Activated CD8-positive, alpha-beta memory T cell treated with anti-CD3 and anti-CD28 coated beads, Interleukin-2, amount 50 U/mL, for 48 hours (primary cell): ENCODE measurements around the gene FRMD4A.
"Not testable (repeated sequence)": the region's sequence is repeated elsewhere in the genome, so short reads cannot be mapped to it uniquely, and the experiment has no call there.

Experiments
- DNase-seq: peaks from one replicate; pipeline ENCODE4 v3.0.0-alpha.2; 2020

The FRMD4A gene

DNA sequence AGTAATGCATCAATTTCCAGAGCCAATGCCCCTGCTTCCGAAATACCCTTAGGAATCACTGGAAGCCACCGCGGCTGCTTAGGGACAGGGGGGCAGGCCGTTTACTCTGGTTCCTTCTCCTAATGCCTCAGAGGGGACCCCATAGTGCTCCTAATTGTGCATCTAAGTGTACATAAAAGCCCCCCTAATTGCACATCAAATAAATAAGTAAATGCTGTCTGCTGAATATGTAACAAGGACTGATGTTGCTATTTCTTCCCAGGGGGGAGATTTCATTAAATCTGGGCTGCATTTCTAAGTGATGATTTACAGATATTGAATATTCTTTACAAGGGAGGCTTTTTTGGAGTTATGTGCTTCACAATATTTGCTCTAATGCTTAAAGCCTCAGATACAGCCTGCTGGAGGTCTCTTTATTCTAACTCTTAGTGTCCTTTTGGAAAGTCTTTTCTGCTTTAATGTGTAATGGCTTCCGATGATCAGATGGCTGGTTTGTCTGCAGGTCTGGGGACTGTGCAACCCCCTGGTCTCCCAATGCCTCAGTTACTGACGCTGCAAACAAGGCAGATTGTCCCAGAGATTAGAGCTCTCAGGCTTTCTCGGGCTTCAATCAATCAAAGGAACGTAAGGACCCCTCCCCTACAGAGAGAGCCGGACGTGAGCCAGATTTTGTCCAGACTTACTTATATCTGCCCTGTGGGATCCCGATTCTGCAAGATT is 601.0 kb downstream of the FRMD4A start:
- DNase-seq = no peak

DNA sequence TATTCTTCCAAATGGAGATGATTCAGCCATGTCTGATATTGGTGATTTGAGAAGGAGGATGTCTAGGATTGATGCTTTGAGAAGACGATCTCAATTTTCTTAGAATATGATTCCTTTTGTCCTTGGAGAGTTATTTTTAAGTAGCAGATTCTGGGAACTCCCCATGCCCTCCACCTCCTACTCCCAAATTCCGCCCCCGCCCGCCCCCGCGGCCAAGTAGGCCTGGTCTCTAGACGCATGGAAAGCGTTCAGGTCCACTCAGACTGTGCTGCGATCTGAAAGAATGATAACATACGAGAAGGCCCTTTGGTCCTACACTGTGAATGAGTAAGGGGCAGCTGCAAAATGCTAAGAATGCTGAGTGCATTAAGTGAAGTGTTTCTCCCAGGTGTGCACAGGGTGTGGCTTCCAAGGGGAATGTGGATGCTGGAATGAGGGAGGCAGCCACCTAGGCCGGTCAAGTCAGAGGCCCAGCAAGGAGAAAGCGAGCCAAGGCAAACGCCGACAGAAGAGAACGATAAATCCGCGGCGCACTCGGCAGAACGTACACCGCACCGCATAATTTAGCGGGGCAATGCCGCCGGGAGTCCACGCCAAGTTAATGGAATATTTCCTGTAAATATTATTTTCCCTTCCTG is 601.7 kb downstream of the FRMD4A start:
- no peak for DNase-seq

DNA sequence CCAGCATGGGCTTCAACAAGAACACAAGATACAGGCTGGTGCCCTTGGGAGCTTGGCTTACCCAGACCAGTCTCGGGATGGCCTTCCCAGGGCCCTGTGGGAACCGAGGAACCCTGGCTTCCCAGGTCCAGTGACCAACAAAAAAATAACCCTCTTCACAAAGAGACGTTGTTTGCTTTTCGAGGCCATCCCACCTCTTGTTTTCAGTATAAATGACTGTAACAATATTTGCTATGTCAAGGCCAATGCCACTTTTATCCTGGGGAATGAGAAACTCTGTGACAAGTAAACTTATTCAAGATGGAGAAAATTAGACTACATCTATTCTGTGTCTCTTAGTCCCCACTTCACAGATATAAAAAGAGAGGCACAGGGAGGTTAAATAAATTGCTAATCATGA is 605.1 kb downstream of the FRMD4A start:
- no peak for DNase-seq

DNA sequence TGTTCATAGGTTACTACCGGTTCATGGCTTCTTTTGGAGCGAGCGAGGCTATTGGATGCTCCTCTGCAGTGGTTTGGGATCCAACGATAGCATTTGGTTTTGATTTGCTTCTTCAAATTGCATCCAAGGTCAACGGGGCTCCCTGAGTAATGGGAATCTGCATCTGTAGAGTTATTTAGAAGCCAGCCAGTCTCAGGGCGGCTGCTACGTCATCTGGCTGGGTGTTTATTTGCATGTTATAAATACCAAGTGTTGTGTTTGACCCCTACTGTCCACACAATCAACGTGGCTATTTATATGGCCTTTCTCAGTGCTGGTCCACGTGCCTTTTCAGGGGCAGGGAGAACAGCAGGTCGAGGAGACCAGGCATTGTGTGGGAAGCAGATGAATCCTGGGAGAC is 606.2 kb downstream of the FRMD4A start:
- no peak for DNase-seq

DNA sequence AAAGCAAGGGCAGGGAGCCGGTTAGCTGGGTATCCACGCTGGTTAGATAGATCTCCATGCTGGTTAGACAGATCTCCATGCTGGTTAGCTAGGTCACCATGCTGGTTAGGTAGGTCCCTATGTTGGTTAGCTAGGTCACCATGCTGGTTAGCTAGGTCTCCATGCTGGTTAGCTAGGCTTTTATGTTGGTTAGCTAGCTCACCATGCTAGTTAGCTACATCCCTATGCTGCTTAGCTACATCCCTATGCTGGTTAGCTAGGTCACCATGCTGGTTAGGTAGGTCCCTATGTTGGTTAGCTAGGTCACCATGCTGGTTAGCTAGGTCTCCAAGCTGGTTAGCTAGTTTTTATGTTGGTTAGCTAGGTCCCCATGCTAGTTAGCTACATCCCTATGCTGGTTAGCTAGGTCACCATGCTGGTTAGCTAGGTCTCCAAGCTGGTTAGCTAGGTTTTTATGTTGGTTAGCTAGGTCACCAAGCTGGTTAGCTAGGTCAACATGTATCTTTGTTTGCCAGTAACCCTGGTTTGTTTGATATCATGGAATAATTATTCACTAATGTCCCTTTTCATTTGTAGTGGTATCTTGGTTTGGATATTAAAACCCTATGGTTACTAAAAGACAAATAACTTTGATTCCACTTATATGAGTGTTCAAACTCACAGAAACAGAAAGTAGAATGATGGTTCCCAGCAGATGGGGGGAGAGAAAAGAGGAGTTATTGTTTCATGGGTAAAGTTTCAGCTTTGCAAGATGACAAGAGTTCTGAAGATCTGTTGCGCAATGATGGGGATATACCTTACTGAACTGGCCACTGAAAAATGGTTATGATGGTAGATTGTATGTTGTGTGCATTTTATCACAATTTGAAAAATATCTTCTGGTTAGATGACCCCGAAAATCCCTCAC is 607.7 kb downstream of the FRMD4A start:
- DNase-seq = no peak

DNA sequence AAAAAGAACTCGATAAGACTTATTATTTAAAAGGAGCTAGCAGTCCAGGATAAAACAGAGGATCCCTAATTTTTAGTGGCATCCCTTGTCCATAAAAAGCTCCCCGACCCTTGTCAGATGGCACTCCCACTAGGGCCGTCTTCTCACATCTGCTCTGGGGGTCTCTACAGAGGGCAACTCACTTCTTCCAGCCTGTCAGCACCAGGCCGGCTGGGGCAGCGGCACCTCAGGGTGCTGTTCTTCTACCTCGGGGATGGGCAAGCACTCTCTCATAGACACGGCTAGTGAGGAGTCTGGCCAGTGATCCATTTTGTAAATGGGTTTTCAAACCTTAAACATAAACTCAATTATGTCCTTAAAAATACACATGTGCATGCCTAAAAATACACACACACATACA is 609.2 kb downstream of the FRMD4A start:
- DNase-seq = no peak

DNA sequence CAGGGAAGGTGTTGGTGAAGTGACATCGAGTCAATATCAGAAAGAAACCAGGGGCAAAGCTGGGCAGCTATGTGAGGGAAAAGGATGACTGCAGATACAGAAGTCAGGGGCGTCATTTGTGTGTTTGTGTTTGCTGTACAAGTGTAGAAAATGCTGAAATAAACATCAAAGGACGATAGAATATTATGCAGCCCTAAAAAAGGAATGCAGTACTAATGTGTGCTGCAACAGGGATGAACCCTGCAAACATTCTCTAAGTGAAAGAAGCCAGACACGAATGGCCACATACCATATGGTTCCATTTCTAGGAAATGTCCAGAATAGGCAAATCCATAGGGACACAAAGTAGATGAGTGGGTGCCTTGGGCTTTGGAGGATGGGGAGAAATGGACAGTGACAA is 610.0 kb downstream of the FRMD4A start:
- no peak for DNase-seq

DNA sequence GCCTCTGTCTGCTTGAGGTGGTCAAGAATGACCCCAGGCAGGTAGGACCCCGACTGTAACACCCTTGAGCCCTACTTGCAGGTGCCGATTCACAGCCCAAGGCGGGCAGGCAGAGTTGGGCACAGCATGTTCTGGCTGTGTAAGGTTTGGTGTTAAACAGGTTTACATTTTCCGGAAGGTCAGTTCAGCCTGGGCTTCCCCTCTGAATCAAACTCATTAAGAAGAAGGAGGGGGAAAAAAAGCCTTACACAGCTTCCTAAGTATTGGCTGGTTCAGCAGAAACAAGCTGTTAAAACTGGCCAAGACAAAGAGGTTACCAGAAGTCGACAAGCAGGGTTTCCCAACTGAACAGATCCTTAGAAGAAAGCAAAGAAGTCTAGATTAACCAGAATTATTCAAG is 611.3 kb downstream of the FRMD4A start:
- DNase-seq = no peak

DNA sequence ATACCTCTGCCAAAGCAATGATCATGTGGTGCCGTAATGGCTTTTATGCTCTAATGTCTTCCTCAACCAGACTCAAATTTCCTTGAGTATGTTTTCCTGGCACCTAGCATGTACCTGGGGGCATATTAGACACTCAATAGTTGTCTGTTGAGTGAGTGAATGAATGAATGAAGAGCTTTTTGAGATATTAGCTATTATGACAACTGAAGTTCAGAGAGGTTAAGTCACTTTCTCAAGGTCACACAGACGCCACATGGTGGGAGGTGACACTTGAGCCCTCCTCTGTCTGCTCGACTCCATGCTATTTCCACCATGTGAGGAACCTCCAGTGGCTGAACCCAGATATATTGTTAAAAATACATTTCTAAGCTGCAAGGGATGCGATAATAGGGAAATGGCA is 611.9 kb downstream of the FRMD4A start:
- DNase-seq = no peak

DNA sequence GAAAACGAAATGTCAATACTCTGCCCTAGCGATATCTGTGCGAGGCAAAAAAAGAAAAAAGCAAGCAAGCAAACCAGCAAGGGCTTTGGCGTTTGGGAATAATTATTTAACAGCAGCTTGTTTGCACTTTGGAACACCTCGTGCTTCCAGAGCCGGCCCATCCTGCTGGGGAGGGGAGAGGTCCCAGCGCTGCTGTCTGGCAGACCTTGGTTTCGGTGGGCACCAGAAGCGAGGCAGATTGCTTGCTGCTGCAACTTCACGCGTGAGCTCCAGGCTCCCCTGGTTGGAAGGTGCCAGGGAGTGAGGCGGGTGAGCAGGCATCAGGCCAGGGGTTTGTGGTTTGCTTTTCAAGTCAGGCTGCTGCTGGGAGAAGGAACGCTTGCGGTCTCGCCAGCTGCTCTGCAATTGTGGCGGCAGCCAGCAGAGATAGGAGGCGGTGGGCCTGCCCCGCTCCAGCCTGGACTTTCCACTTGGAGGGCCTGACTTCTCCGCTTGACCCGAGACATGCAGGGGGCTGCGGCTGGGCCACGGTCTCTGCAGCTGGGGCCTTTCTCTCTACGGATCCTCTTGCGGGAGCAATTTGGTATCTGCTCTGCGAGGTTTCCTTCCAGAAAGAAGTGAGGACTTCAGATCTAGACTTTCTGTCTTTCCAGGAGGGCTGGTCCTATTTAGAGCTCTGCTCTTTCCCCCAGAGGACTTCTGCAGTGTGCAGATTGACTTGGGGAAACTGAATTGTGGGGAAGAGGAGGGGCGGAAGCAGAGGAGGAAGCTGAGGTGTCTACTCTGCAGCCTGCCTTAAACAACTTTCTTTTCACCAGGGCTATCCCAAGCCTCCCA is 612.6 kb downstream of the FRMD4A start:
- DNase-seq = peak; percentile 62

DNA sequence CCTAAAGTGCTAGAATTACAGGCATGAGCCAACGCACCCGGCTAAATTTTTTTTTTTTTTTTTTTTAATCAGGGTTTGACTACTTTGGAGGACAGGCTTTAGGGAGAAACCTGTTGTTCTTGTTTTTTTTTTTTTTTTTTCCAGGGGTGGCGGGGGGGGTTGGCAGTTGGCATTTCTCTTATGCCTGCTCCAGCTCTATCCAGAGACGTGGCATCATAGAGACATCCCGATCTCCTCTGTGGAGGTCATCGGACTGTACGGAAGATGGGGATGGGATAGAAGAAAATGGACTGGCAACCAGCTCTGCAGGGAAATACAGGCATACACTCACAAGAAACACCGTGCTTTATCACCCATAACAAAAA is 613.2 kb downstream of the FRMD4A start:
- no peak for DNase-seq

DNA sequence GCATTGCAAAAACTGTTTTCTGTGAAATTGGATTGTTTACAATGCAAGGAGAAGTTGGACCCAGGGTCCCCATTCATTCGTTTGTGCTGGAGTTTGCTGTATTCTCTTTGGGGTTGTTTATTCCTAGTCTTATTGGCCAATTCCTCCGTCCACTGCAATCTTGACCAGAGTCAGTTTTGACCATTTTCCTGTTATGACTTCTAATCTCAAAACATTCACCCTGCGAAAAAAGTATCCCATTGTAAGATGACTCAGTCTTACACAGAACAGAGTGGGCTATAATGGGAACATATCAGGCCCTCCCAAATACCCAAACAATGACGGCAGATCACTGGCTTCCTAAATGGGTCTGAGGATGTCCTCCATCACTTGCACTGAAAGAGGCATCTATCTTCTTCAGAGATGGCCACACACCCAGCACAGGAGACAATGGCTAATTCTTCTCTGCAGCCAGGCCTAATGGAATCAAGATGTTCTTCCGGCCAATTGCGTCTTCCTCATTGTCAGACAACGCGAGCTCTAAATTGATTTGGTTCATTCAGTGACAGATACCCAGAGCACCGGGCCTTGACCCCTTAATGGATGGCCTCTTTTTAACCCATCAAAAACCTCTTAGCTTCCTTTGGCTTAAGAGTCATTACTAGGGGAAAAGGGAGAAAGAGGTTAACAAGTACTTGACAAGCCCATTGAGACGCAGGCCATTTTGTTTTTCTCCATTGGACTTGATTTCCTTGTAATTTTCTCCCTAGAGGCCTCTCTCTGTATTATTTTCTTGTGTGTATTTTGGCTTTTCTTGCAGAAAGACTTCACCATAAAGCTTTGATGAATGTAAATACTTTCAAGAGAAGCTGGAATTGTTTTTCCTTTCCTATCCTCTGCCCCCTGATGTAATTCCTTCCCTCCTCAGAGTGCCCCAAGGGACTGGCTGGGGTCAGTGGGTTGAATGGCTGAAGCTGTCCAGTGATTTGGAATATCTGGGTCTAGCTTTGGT is 614.3 kb downstream of the FRMD4A start:
- DNase-seq = no peak

DNA sequence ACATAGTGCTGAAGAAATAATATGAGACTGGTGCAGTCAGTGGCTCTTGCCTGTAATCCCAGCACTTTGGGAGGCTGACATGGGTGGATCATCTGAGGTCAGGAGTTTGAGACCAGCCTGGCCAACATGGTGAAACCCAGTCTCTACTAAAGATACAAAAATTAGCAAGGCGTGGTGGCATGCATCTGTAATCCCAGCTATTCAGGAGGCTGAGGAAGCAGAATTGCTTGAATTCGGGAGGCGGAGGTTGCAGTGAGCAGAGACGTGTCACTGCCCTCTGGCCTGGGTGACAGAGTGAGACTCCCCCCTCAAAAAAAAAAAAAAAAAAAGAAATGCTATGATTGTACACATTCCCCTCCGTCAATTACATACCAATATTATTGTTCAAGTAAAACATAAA is 615.1 kb downstream of the FRMD4A start:
- DNase-seq = not testable (repeated sequence)

DNA sequence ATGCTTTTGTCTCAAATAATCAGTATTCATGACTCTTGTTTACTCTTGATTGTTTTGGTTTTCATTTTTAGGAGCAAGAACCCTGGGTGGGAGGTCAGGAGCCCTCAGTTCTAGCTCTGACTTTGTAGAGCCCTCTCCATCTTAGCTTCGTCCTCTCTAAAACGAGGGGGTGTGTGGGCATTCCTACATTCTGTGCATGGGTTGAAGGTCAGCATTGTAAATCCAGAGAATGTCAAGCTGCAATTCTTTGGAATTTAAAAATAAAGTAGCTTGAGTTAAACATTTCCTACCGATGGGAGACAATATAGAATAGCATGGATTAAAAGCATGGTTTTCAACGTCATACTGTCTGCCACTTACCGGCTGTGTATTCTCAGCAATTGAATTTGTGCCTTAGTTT is 615.6 kb downstream of the FRMD4A start:
- no peak for DNase-seq

DNA sequence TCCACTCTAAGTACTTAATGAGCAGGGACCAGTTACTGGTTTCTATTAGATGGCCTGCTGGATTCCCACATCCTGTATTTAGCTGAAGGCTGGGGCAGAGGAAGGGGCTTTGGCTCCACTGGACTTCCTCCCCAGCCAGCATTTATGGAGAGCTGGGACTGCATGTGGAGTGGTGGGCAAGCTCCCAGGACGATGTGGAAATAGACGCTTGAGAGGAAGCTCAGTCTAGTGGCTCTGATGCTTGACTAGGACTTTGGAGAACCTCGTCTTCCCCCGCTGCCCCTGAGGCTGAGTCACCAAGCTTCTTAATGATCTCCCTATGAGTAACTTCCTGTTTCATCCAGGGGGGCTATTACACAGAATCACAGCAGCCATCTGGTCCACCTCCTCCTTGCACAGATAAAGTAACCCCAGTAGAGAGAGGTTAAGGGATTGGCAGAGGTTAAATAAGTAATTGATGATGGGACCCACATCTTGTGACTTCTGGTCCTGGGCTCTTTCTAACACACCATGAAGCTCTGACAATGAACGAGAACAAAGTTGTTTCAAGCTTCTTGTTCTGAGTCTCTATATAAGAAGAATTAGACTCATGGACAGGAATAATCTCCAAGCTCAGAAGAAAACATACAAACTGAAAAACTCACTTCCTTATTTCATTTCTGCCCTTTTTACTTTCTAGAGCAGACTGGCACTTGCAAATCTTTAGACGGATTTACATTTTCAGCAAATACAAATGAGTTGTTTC is 617.7 kb downstream of the FRMD4A start:
- DNase-seq = peak; percentile 66

DNA sequence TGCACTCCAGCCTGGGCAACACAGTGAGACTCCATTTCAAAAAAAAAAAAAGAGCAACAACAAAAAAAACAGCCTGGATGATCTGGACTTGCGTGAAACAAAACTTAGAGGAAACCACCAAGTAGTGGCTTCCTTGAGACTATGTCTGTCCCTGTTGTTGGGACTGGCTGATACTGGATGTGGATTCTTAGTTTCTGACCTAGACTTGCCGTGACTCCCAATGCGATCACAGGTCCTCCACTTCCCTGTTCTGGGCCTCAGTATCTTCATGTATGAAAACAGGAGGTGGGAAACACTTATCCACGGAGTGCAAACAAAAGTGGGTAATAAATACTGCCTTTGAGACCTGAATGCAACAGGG is 618.3 kb downstream of the FRMD4A start:
- DNase-seq = no peak

DNA sequence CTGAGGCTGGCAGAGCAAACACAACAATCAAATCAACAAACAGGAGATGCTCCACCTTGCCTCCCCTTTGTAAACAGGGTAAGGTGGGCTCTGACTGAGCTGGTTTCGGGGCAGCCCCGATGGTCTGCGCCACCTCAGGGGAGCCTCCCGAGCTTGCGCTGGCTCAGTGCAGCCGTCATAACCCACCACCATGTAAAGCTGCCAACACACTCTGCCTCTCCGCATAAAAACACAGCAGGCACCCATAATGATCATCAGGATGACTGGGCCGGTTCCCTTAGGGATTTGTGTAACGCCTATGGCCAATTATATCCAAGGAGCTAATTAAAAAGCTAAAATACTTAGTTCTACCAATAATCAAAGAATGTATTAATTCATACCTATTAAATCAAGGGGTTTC is 619.4 kb downstream of the FRMD4A start:
- DNase-seq = no peak

DNA sequence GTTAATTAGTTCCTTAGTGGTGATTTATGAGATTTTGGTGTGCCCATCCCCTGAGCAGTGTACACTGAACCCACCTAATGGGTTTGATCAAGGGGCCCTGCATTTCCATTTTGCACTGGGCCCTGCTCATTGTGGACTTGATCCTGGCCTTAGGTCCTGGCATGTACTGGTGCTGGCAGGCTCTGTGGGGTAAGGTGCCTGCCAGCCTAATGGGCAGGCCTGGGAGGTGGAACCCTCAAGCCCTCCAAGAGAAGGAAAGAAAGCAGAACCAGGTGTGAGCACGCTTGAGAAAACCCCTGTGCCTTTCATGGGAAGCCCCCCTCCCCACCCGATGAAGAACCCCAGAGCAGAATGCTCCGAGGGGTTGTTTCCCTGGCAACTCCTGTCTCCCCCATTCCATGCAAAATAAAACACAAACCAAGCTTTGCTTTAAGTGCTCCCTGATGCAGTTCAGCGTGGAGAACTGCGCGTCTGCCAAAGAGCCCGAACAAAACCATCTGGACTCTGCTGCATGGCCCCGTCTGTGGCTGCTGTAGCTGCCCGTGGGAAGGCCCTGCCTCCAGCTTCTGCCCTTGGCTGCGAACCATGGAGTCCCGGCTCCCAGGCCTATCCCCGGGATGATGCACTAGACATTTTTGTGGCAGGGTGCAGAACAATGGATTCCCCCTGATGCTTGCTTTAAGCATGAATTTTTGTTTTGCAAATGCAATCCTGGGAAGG is 620.6 kb downstream of the FRMD4A start:
- DNase-seq = no peak

DNA sequence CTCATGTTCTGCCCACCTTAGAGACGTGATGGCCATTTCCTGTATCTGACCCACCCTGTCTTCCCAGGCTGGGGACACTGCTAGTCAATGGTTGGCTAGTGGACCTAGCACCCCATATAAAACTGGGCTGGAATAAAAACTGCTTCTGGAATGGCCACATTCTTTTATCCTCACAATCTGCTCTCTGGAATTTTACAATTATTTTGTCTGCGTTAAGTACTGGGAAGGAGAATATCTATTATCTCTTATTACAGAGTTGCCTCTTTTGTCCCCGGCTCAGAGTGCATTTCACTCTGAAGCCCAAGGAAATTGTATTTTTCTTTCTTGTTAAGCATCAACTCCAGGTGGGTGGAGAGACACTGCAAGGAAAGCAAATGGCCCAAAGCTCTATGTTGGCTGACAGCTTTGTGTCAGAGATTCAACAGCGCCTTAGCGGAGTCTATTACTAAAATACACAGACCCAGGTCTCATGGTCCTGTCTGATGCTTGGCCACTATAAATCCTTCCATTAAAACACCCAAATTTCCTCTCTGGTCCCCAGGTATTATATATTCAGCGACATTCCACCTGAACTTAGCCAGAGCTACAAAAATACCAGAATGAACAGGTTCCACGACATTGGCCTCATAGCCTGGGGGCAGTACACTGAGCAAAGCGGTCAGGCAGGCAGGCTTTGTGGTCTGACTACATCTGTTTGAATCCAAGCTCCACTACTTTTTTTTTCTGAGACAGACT is 622.3 kb downstream of the FRMD4A start:
- DNase-seq = no peak
